Stomach (tissue), 9 donors: Measurements from ENCODE around the gene EIF2S2. TPM values are rescaled to one million over a fixed set of nuclear protein-coding genes. Genes with fewer than 3 reads are reported as not detected.

Experiments used
- DNase-seq, 2 donors: peaks; one replicate each; pipeline versions ENCODE4 v3.0.0 to v3.0.0-alpha.2; 2013 to 2019
- H3K27ac ChIP-seq, 5 donors: fragments of 200-600 bp in 4 of 5; sonication (generic) in 4 of 5; one replicate each; pipeline ENCODE4 v1.5.1; 2013 to 2019; ENCODE audit warnings: mild to moderate bottlenecking in 1 of 5, moderate library complexity in 1 of 5
- H3K27me3 ChIP-seq, 3 donors: fragments of 200-600 bp; sonication (generic); one replicate each; pipeline ENCODE4 v1.5.1; 2017 to 2019; ENCODE audit warnings: mixed run types in 1 of 3
- H3K36me3 ChIP-seq, 4 donors: fragments of 200-600 bp; sonication (generic); 1 replicate in 3 of 4; 2 replicates in 1 of 4; pipeline ENCODE4 v1.5.1; 2016 to 2019
- H3K4me1 ChIP-seq, 4 donors: fragments of 200-600 bp; sonication (generic); one replicate each; pipeline ENCODE4 v1.5.1; 2016 to 2019
- H3K4me3 ChIP-seq, 4 donors: fragments of 200-600 bp; sonication (generic) in 3 of 4; one replicate each; pipeline ENCODE4 v1.5.1; 2016 to 2019; ENCODE audit warnings: mild to moderate bottlenecking in 1 of 4
- H3K9me3 ChIP-seq, 4 donors: fragments of 200-600 bp; sonication (generic); one replicate each; pipeline ENCODE4 v1.5.1; 2016 to 2019
- CTCF ChIP-seq, 7 experiments: fragments of 450-650 bp in 4 of 7; fragments of 200-600 bp in 3 of 7; sonication (generic) in 3 of 7; IDR thresholded peaks; one replicate each; pipeline ENCODE4 v1.5.1; 2016 to 2019; ENCODE audit warnings: antibody characterized with exemption in 7 of 7, control low read depth in 2 of 7, mild to moderate bottlenecking in 1 of 7
- EP300 ChIP-seq: sonication (generic); formaldehyde crosslinking; IDR thresholded peaks from one replicate; pipeline ENCODE4 v1.6.1; 2017; ENCODE audit warnings: antibody characterized with exemption
- POLR2A ChIP-seq, 4 donors: fragments of 450-650 bp; IDR thresholded peaks; one replicate each; pipeline ENCODE4 v1.6.1; 2016; ENCODE audit warnings: antibody characterized with exemption in 4 of 4, control low read depth in 2 of 4, mild to moderate bottlenecking in 1 of 4, moderate library complexity in 1 of 4
- POLR2AphosphoS5 ChIP-seq, 3 donors: sonication (generic); formaldehyde crosslinking; IDR thresholded peaks; one replicate each; pipeline ENCODE4 v1.6.1; 2016; ENCODE audit warnings: antibody characterized with exemption in 3 of 3
- WGBS, 5 donors: extraction: QIAGEN DNeasy Blood & Tissue Kit in 3 of 5; methylation state at CpG; one replicate each; pipeline versions ENCODE4 v1.1.5 to v1.1.7; 2013 to 2018; 5-methylcytosine and 5-hydroxymethylcytosine counted together
- intact Hi-C: fragments of 100-400 bp; cut with DNase I; formaldehyde crosslinking; loops from one replicate; pipeline ENCODE4 v1.15.1; 2023; ENCODE audit warnings: low total_unique reads
- polyA plus RNA-seq, 3 donors: library from polyadenylated mRNA; stranded (reverse); fragments of 200-250 nt; gene quantifications; one replicate each; pipeline ENCODE4 v1.2.3, GENCODE V29; 2013
- total RNA-seq, 5 donors: library from RNA; depleted of rRNA; stranded (reverse); fragments of >200 nt; gene quantifications; one replicate each; pipeline versions ENCODE4 v1.1.0 to v1.2.3, GENCODE V29; 2014 to 2016
- donor health status: healthy with polysubstance abuse.
- donor health status: Bipolar disorder and iron deficiency.
- donor health status: healthy.

EIF2S2 gene
- total and polyA plus RNA-seq, 8 donors: 26.6 to 92.4 (median 45.6) TPM

DNA sequence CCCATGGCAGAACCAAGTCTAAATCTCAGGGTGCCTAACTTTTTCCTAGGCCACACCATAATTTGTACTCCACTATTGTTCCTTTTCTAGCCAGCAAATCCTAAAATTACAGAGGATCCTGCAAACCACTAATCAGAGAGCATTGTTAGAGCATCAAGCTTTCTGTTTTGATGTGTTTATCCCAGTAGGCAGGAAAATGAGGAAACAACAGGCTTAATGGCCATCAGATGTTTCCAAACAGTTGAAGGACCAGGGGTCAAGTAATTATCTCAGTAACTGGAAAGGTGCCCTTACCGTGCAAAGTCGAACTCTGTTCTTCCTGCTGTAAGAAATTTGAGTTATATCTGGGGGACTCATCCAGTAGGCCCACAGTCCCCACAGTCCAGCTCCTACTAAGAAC lies 59.6 kb downstream of the EIF2S2 start:
- Histone ChIP-seq H3K4me1 (peaks cover 6 to 65% (median 37%) of the 10 kb centered on the region in 4 donors), H3K4me3 (no peak overlapping the region), H3K27ac (no peak overlapping the region), H3K36me3 (peaks cover 0 to 2% (median 0%) of the 10 kb centered on the region in 4 donors), H3K27me3 (no peaks in the 10 kb centered on the region), H3K9me3 (no peaks in the 10 kb centered on the region)
- intact Hi-C loops: no loop called here
- peak in 1 of 2 donors; percentile 24 for DNase-seq
- 26 to 49% (median 40%) methylated on average over 2 of the region's 2 CpGs for WGBS, 5 donors
- TF ChIP-seq POLR2A (IDR thresholded peaks at IDR 0.05) (no peak), POLR2AphosphoS5 (IDR thresholded peaks at IDR 0.05) (no peak), CTCF (IDR thresholded peaks at IDR 0.05) (no peak), EP300 (no peak)

DNA sequence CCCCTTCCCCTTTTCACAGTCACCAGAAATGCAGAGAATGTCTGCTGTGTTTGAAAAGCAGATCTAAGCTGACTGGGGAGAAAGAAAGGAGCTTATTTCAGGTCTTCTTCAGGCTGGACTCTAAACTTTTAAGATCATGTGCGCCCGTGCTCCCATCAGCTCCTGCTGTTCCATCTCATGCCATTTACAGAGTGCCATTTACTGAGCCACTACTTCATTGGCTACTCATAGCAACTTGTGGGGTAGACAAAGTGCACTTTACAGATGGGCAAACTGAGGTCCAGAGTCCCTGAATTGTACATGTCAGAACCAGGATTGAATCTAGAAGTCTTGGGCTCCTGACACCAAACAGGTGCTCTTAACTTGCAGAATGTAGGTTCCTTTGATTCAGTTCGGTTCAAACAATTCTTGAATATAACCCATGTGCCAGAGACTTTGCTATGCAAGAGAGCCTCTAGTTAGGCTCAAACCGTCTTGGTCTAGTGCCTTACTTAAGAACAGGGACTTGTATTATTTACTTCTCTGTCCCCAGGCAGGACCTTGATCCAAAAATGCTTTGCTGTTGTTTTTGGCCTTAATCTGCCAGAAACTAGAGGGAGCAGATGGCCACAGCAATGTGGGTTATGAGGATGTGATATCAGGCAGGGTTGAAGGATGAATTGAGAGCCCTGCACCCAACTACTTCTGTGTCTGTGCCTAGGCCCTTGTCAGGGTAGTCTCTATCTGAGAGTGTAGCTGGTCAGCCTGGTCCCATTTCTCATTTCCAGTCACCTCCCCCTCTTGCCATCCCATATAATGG lies 61.9 kb downstream of the EIF2S2 start:
- 74 to 84% (median 80%) methylated on average over 4 of the region's 4 CpGs for WGBS, 5 donors
- Histone ChIP-seq H3K9me3 (no peaks in the 10 kb centered on the region), H3K4me3 (no peak overlapping the region), H3K27ac (no peak overlapping the region), H3K36me3 (peaks cover 0 to 6% (median 0%) of the 10 kb centered on the region in 4 donors), H3K27me3 (no peaks in the 10 kb centered on the region), H3K4me1 (peaks cover 16 to 78% (median 48%) of the 10 kb centered on the region in 4 donors)
- TF ChIP-seq POLR2A (IDR thresholded peaks at IDR 0.05): no peak
- DNase-seq: no peak
- intact Hi-C loops: no loop called here

DNA sequence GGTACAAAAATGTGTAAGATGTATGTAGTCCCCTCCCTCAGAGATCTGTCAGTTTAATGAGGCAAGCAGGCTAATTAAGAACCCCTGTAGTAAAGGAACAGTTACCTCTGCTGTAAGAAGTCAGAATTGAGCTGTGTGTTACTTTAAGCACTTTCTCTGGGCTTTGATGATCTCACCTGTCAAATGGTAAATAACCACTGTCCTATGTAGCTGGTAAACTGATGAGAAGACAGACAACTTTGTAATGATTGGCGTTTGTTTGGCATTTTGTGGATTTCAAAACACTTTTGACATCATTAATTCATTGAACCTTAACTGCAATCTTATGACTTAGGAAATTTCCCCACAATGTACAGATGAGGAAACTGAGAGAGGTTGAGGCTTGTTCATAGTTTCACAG lies 62.7 kb downstream of the EIF2S2 start:
- Histone ChIP-seq H3K4me3 (no peak overlapping the region), H3K4me1 (peaks cover 19 to 79% (median 51%) of the 10 kb centered on the region in 4 donors), H3K27me3 (no peaks in the 10 kb centered on the region), H3K9me3 (no peaks in the 10 kb centered on the region), H3K27ac (no peak overlapping the region), H3K36me3 (peaks cover 0 to 6% (median 0%) of the 10 kb centered on the region in 4 donors)
- TF ChIP-seq EP300: no peak
- no peak for TF ChIP-seq CTCF (IDR thresholded peaks at IDR 0.05)
- TF ChIP-seq POLR2A (IDR thresholded peaks at IDR 0.05): no peak
- TF ChIP-seq POLR2AphosphoS5 (IDR thresholded peaks at IDR 0.05): no peak
- 89 to 100% (median 94%) methylated on average over 1 of the region's 1 CpG for WGBS, 5 donors
- intact Hi-C loops: no loop called here
- no peak for DNase-seq

- DNase-seq: no peak
- TF ChIP-seq EP300 (no peak), POLR2AphosphoS5 (IDR thresholded peaks at IDR 0.05) (no peak), POLR2A (IDR thresholded peaks at IDR 0.05) (no peak), CTCF (IDR thresholded peaks at IDR 0.05) (no peak)
- intact Hi-C loops: no loop called here
- WGBS, 5 donors: 68 to 78% (median 73%) methylated on average over 4 of the region's 4 CpGs
- H3K36me3 ChIP-seq: peaks cover 0 to 6% (median 0%) of the 10 kb centered on the region in 4 donors
- H3K9me3 ChIP-seq: no peaks in the 10 kb centered on the region
- H3K4me3 ChIP-seq: no peak overlapping the region
- H3K27ac ChIP-seq: no peak overlapping the region
- peaks cover 19 to 82% (median 56%) of the 10 kb centered on the region in 4 donors for H3K4me1 ChIP-seq
- H3K27me3 ChIP-seq: no peaks in the 10 kb centered on the region
These were observed 64.1 kb downstream of the EIF2S2 start for GRCh38 chr20:34047917-34048316.
